NCI-H2196 treated with DMSO at 0.1 percent for 48 hours (cell line): ENCODE measurements around the gene COL15A1.

ENCODE experiments used
- DNase-seq: peaks from one replicate; lab custom pipeline; 2025; ENCODE audit not compliant: unreplicated experiment; lab: John Stamatoyannopoulos, UW

The COL15A1 gene

GRCh38 chr9:99052815-99053715 lies 109.4 kb downstream of the COL15A1 start:
- DNase-seq, result no peak

- DNase-seq, result no peak
Observed at GRCh38 chr9:99054581-99054980, 110.9 kb downstream of the COL15A1 start.

- DNase-seq, result no peak
Observed at GRCh38 chr9:99055384-99055783, 111.7 kb downstream of the COL15A1 start.

GRCh38 chr9:99056186-99056585 lies 112.5 kb downstream of the COL15A1 start:
- DNase-seq, result no peak

- DNase-seq, result no peak
Observed at GRCh38 chr9:99056886-99057664, 113.4 kb downstream of the COL15A1 start.

GRCh38 chr9:99057665-99058625 lies 114.2 kb downstream of the COL15A1 start:
- DNase-seq, result no peak

GRCh38 chr9:99058964-99059921 lies 115.5 kb downstream of the COL15A1 start:
- no peak for DNase-seq

GRCh38 chr9:99060621-99061020 lies 116.9 kb downstream of the COL15A1 start:
- no peak for DNase-seq

GRCh38 chr9:99062549-99062948 lies 118.8 kb downstream of the COL15A1 start:
- no peak for DNase-seq

- DNase-seq, result no peak
Observed at GRCh38 chr9:99063522-99063921, 119.8 kb downstream of the COL15A1 start.

- no peak for DNase-seq
Observed at GRCh38 chr9:99066571-99066970, 122.9 kb downstream of the COL15A1 start.

GRCh38 chr9:99069075-99069474 lies 125.4 kb downstream of the COL15A1 start:
- DNase-seq, result no peak

- no peak for DNase-seq
Observed at GRCh38 chr9:99069546-99069945, 125.8 kb downstream of the COL15A1 start.

GRCh38 chr9:99070681-99071080 lies 127.0 kb downstream of the COL15A1 start:
- no peak for DNase-seq

- no peak for DNase-seq
Observed at GRCh38 chr9:99071313-99072039, 127.8 kb downstream of the COL15A1 start.

GRCh38 chr9:99072040-99072394 lies 128.3 kb downstream of the COL15A1 start:
- no peak for DNase-seq

GRCh38 chr9:99073347-99073746 lies 129.6 kb downstream of the COL15A1 start:
- no peak for DNase-seq

GRCh38 chr9:99073985-99074901 lies 130.5 kb downstream of the COL15A1 start:
- DNase-seq, result no peak
